ENCODE measurements around the gene CD226. TPM values are rescaled to one million over a fixed set of nuclear protein-coding genes. Genes with fewer than 3 reads are reported as not detected.
"Not testable (repeated sequence)": the region's sequence is repeated elsewhere in the genome, so short reads cannot be mapped to it uniquely, and the experiment has no call there.

CD226 gene
- total RNA-seq, result 2.4 TPM
- long read RNA-seq, partial matches to known transcripts, result 0 of 1 reads
- long read RNA-seq, other reads (novel, unspliced or antisense), result 1 of 1 reads

GRCh38 chr18:69947361-69948133 lies at the start of gene CD226:
CD226 (minus strand) TSS chr18:69947873; CDS start chr18:69947406, 467 bp downstream.
- no peak for DNase-seq (ENCODE audit: low spot score)
- intact Hi-C loops (cut with DNase I), result no loop called here

- intact Hi-C loops (cut with DNase I), result loop anchor here (5.0 kb wide), 1 partner anchor 50 kb away; no protein-coding TSS in a partner anchor
- no peak for DNase-seq (ENCODE audit: low spot score)
Measured at GRCh38 chr18:69996951-69997798, 49.5 kb upstream of the CD226 start.

GRCh38 chr18:69996417-69996816 lies 48.7 kb upstream of the CD226 start:
- no peak for DNase-seq (ENCODE audit: low spot score)
- intact Hi-C loops (cut with DNase I), result loop anchor here (5.0 kb wide), 1 partner anchor 51 kb away; no protein-coding TSS in a partner anchor

- no peak for DNase-seq (ENCODE audit: low spot score)
- intact Hi-C loops (cut with DNase I), result loop anchor here (5.0 kb wide), 1 partner anchor 52 kb away; no protein-coding TSS in a partner anchor
Measured at GRCh38 chr18:69995774-69996173, 48.1 kb upstream of the CD226 start.

- intact Hi-C loops (cut with DNase I), result no loop called here
- no peak for DNase-seq (ENCODE audit: low spot score)
Measured at GRCh38 chr18:69992776-69993175, 45.1 kb upstream of the CD226 start.

- no peak for DNase-seq (ENCODE audit: low spot score)
- intact Hi-C loops (cut with DNase I), result no loop called here
Measured at GRCh38 chr18:69987870-69988269, 40.2 kb upstream of the CD226 start.

GRCh38 chr18:69985239-69985638 lies 37.6 kb upstream of the CD226 start:
- DNase-seq (ENCODE audit: low spot score), result no peak
- intact Hi-C loops (cut with DNase I), result no loop called here

GRCh38 chr18:69982417-69982816 lies 34.7 kb upstream of the CD226 start:
- intact Hi-C loops (cut with DNase I), result no loop called here
- DNase-seq (ENCODE audit: low spot score), result no peak

- DNase-seq (ENCODE audit: low spot score), result no peak
Measured at GRCh38 chr18:69981948-69982347, 34.3 kb upstream of the CD226 start.

GRCh38 chr18:69980982-69981804 lies 33.5 kb upstream of the CD226 start:
- no peak for DNase-seq (ENCODE audit: low spot score)
- intact Hi-C loops (cut with DNase I), result no loop called here

More at GRCh38 chr18:69981948-69982347, 34.3 kb upstream of the CD226 start:
- intact Hi-C loops (cut with DNase I), result no loop called here

GRCh38 chr18:69980509-69980908 lies 32.8 kb upstream of the CD226 start:
- intact Hi-C loops (cut with DNase I), result no loop called here
- no peak for DNase-seq (ENCODE audit: low spot score)

GRCh38 chr18:69978732-69979715 lies 31.4 kb upstream of the CD226 start:
- intact Hi-C loops (cut with DNase I), result no loop called here
- no peak for DNase-seq (ENCODE audit: low spot score)

GRCh38 chr18:69975294-69975693 lies 27.6 kb upstream of the CD226 start:
- DNase-seq (ENCODE audit: low spot score); intact Hi-C loops (cut with DNase I): not testable (repeated sequence)

- intact Hi-C loops (cut with DNase I), result no loop called here
- no peak for DNase-seq (ENCODE audit: low spot score)
Measured at GRCh38 chr18:69974365-69974764, 26.7 kb upstream of the CD226 start.

- DNase-seq (ENCODE audit: low spot score), result no peak
- intact Hi-C loops (cut with DNase I), result no loop called here
Measured at GRCh38 chr18:69969491-69969890, 21.8 kb upstream of the CD226 start.

GRCh38 chr18:69968039-69968438 lies 20.4 kb upstream of the CD226 start:
- DNase-seq (ENCODE audit: low spot score), result no peak
- intact Hi-C loops (cut with DNase I), result no loop called here

GRCh38 chr18:69963196-69963595 lies 15.5 kb upstream of the CD226 start:
- no peak for DNase-seq (ENCODE audit: low spot score)
- intact Hi-C loops (cut with DNase I), result no loop called here

- DNase-seq (ENCODE audit: low spot score), result no peak
- intact Hi-C loops (cut with DNase I), result no loop called here
Measured at GRCh38 chr18:69961718-69962117, 14.0 kb upstream of the CD226 start.
